Measurements from ENCODE around the gene VPREB1.
"Not testable (repeated sequence)": the region's sequence is repeated elsewhere in the genome, so short reads cannot be mapped to it uniquely, and the experiment has no call there.

GRCh38 chr22:22258597-22259415, 14.2 kb downstream of the VPREB1 start:
- TF ChIP-seq CTCF, POLR2A, EP300 (IDR thresholded peaks at IDR 0.05): not testable (repeated sequence)

All from tibial nerve (tissue), 4 donors.